ENCODE data around the gene RLF. TPM values are rescaled to one million over a fixed set of nuclear protein-coding genes. Genes with fewer than 3 reads are reported as not detected.
"Not testable (repeated sequence)": the region's sequence is repeated elsewhere in the genome, so short reads cannot be mapped to it uniquely, and the experiment has no call there.

The RLF gene
- polyA plus RNA-seq, 4 donors = 3.2 to 19.0 (median 4.1) TPM

DNA sequence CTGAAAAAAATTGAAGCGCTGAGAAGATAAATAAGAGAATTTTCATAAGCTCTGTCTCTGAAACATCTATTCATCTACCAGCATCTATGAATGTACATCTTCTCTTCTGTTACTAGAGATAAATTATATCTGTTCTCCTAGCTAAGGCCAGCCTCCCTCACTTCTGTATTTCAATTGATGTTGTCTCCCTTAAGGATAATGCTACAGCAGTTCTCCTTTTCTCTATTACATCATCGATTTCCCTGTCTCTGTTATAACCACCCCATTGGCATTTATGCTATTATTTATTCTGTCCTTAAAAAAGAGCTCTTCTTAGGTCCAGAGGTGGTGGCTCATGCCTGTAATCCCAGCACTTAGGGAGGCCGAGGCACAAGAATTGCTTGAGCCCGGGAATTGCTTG is 43.7 kb downstream of the RLF start:
- FAIRE-seq (no peak), DNase-seq (no peak)
- Histone ChIP-seq H3K27ac (ENCODE audit: low read depth in 1 of 3, low read length in 2 of 3) (no peak overlapping the region), H3K27me3 (ENCODE audit: control insufficient read depth in 3 of 3, insufficient read depth in 3 of 3, low read length in 3 of 3) (no peaks in the 10 kb centered on the region), H3K36me3 (ENCODE audit: control insufficient read depth in 3 of 3, insufficient read depth in 2 of 3, low read depth in 1 of 3, low read length in 3 of 3) (peaks cover 2 to 25% (median 5%) of the 10 kb centered on the region in 3 donors), H3K4me3 (ENCODE audit: low read depth in 1 of 3, low read length in 3 of 3) (no peak overlapping the region), H3K4me1 (ENCODE audit: control insufficient read depth in 3 of 3, insufficient read depth in 2 of 3, low read depth in 1 of 3, low read length in 2 of 3) (no peaks in the 10 kb centered on the region), H3K9me3 (ENCODE audit: control insufficient read depth in 2 of 2, insufficient read depth in 1 of 2, low read depth in 1 of 2, low read length in 1 of 2) (no peaks in the 10 kb centered on the region)
- WGBS, 3 donors = 95 to 97% (median 96%) methylated on average over 4 of the region's 4 CpGs

GRCh38 chr1:40210511-40211204 is 49.5 kb downstream of the RLF start:
- Histone ChIP-seq H3K4me1 (ENCODE audit: control insufficient read depth in 3 of 3, insufficient read depth in 2 of 3, low read depth in 1 of 3, low read length in 2 of 3) (no peaks in the 10 kb centered on the region), H3K4me3 (ENCODE audit: low read depth in 1 of 3, low read length in 3 of 3) (peak overlapping the region in 1 of 3 donors; percentile 3), H3K9me3 (ENCODE audit: control insufficient read depth in 2 of 2, insufficient read depth in 1 of 2, low read depth in 1 of 2, low read length in 1 of 2) (no peaks in the 10 kb centered on the region), H3K27me3 (ENCODE audit: control insufficient read depth in 3 of 3, insufficient read depth in 3 of 3, low read length in 3 of 3) (no peaks in the 10 kb centered on the region), H3K36me3 (ENCODE audit: control insufficient read depth in 3 of 3, insufficient read depth in 2 of 3, low read depth in 1 of 3, low read length in 3 of 3) (peaks cover 6 to 18% (median 11%) of the 10 kb centered on the region in 3 donors), H3K27ac (ENCODE audit: low read depth in 1 of 3, low read length in 2 of 3) (no peak overlapping the region)
- no peak for DNase-seq
- 91 to 100% (median 98%) methylated on average over 3 of the region's 3 CpGs for WGBS, 3 donors
- FAIRE-seq = no peak

DNA sequence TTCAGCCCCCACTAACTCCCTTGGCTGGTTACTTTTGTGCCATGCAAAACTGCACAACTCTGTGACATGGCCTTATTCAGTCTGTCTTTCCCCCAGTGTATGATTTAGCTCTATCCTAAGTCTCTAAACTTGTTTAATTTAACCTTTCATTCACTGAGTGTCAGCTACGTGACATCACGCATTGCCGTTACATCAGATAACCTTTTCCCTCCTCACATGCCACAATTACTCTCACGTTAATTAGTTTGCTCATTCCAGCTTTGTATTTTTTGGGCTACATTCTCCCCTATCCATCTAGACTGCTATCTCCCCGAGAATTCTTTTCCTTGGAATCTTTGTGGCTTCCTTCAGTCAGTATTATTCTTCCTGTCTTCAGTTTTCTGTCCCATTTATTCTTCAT is 57.1 kb downstream of the RLF start:
- Histone ChIP-seq H3K9me3 (ENCODE audit: control insufficient read depth in 2 of 2, insufficient read depth in 1 of 2, low read depth in 1 of 2, low read length in 1 of 2) (no peaks in the 10 kb centered on the region), H3K36me3 (ENCODE audit: control insufficient read depth in 3 of 3, insufficient read depth in 2 of 3, low read depth in 1 of 3, low read length in 3 of 3) (peaks cover 0 to 16% (median 3%) of the 10 kb centered on the region in 3 donors), H3K27me3 (ENCODE audit: control insufficient read depth in 3 of 3, insufficient read depth in 3 of 3, low read length in 3 of 3) (no peaks in the 10 kb centered on the region), H3K4me3 (ENCODE audit: low read depth in 1 of 3, low read length in 3 of 3) (no peak overlapping the region), H3K27ac (ENCODE audit: low read depth in 1 of 3, low read length in 2 of 3) (no peak overlapping the region), H3K4me1 (ENCODE audit: control insufficient read depth in 3 of 3, insufficient read depth in 2 of 3, low read depth in 1 of 3, low read length in 2 of 3) (no peaks in the 10 kb centered on the region)
- no peak for FAIRE-seq
- 96 to 99% (median 96%) methylated on average over 5 of the region's 5 CpGs for WGBS, 3 donors
- DNase-seq = no peak

- H3K27ac ChIP-seq (ENCODE audit: low read depth in 1 of 3, low read length in 2 of 3); H3K4me3 ChIP-seq (ENCODE audit: low read depth in 1 of 3, low read length in 3 of 3); H3K27me3 ChIP-seq (ENCODE audit: control insufficient read depth in 3 of 3, insufficient read depth in 3 of 3, low read length in 3 of 3); H3K9me3 ChIP-seq (ENCODE audit: control insufficient read depth in 2 of 2, insufficient read depth in 1 of 2, low read depth in 1 of 2, low read length in 1 of 2); H3K4me1 ChIP-seq (ENCODE audit: control insufficient read depth in 3 of 3, insufficient read depth in 2 of 3, low read depth in 1 of 3, low read length in 2 of 3); FAIRE-seq; DNase-seq: not testable (repeated sequence)
- peaks cover 0 to 15% (median 0%) of the 10 kb centered on the region in 3 donors for H3K36me3 ChIP-seq (ENCODE audit: control insufficient read depth in 3 of 3, insufficient read depth in 2 of 3, low read depth in 1 of 3, low read length in 3 of 3)
- 96 to 97% (median 97%) methylated on average over 18 of the region's 18 CpGs for WGBS, 3 donors
These were observed 60.3 kb downstream of the RLF start for GRCh38 chr1:40221471-40221905.

- Histone ChIP-seq H3K36me3 (ENCODE audit: control insufficient read depth in 3 of 3, insufficient read depth in 2 of 3, low read depth in 1 of 3, low read length in 3 of 3) (peaks cover 0 to 13% (median 0%) of the 10 kb centered on the region in 3 donors), H3K9me3 (ENCODE audit: control insufficient read depth in 2 of 2, insufficient read depth in 1 of 2, low read depth in 1 of 2, low read length in 1 of 2) (no peaks in the 10 kb centered on the region), H3K4me1 (ENCODE audit: control insufficient read depth in 3 of 3, insufficient read depth in 2 of 3, low read depth in 1 of 3, low read length in 2 of 3) (peaks cover 0 to 5% (median 0%) of the 10 kb centered on the region in 3 donors), H3K4me3 (ENCODE audit: low read depth in 1 of 3, low read length in 3 of 3) (no peak overlapping the region), H3K27me3 (ENCODE audit: control insufficient read depth in 3 of 3, insufficient read depth in 3 of 3, low read length in 3 of 3) (no peaks in the 10 kb centered on the region), H3K27ac (ENCODE audit: low read depth in 1 of 3, low read length in 2 of 3) (no peak overlapping the region)
- DNase-seq (no peak), FAIRE-seq (no peak)
- 71 to 72% (median 71%) methylated on average over 3 of the region's 3 CpGs for WGBS, 3 donors
These were observed 61.0 kb downstream of the RLF start for GRCh38 chr1:40221977-40222772.

GRCh38 chr1:40224040-40224439 is 62.9 kb downstream of the RLF start:
- Histone ChIP-seq H3K4me1 (ENCODE audit: control insufficient read depth in 3 of 3, insufficient read depth in 2 of 3, low read depth in 1 of 3, low read length in 2 of 3) (peaks cover 0 to 5% (median 0%) of the 10 kb centered on the region in 3 donors), H3K36me3 (ENCODE audit: control insufficient read depth in 3 of 3, insufficient read depth in 2 of 3, low read depth in 1 of 3, low read length in 3 of 3) (peaks cover 0 to 23% (median 0%) of the 10 kb centered on the region in 3 donors), H3K4me3 (ENCODE audit: low read depth in 1 of 3, low read length in 3 of 3) (no peak overlapping the region), H3K27ac (ENCODE audit: low read depth in 1 of 3, low read length in 2 of 3) (no peak overlapping the region), H3K27me3 (ENCODE audit: control insufficient read depth in 3 of 3, insufficient read depth in 3 of 3, low read length in 3 of 3) (no peaks in the 10 kb centered on the region), H3K9me3 (ENCODE audit: control insufficient read depth in 2 of 2, insufficient read depth in 1 of 2, low read depth in 1 of 2, low read length in 1 of 2) (no peaks in the 10 kb centered on the region)
- FAIRE-seq = no peak
- 73 to 83% (median 74%) methylated on average over 6 of the region's 6 CpGs for WGBS, 3 donors
- no peak for DNase-seq

- no peak overlapping the region for H3K4me3 ChIP-seq (ENCODE audit: low read depth in 1 of 3, low read length in 3 of 3)
- H3K9me3 ChIP-seq (ENCODE audit: control insufficient read depth in 2 of 2, insufficient read depth in 1 of 2, low read depth in 1 of 2, low read length in 1 of 2) = no peaks in the 10 kb centered on the region
- peak overlapping the region in 1 of 3 donors; percentile 29 for H3K27ac ChIP-seq (ENCODE audit: low read depth in 1 of 3, low read length in 2 of 3)
- H3K36me3 ChIP-seq (ENCODE audit: control insufficient read depth in 3 of 3, insufficient read depth in 2 of 3, low read depth in 1 of 3, low read length in 3 of 3) = peaks cover 0 to 28% (median 0%) of the 10 kb centered on the region in 3 donors
- DNase-seq (peak; percentile 74 to 78), FAIRE-seq (no peak)
- peaks cover 0 to 5% (median 0%) of the 10 kb centered on the region in 3 donors for H3K4me1 ChIP-seq (ENCODE audit: control insufficient read depth in 3 of 3, insufficient read depth in 2 of 3, low read depth in 1 of 3, low read length in 2 of 3)
- WGBS, 3 donors = 32 to 60% (median 55%) methylated on average over 3 of the region's 3 CpGs
- H3K27me3 ChIP-seq (ENCODE audit: control insufficient read depth in 3 of 3, insufficient read depth in 3 of 3, low read length in 3 of 3) = no peaks in the 10 kb centered on the region
These were observed 65.0 kb downstream of the RLF start for GRCh38 chr1:40226192-40226591.

DNA sequence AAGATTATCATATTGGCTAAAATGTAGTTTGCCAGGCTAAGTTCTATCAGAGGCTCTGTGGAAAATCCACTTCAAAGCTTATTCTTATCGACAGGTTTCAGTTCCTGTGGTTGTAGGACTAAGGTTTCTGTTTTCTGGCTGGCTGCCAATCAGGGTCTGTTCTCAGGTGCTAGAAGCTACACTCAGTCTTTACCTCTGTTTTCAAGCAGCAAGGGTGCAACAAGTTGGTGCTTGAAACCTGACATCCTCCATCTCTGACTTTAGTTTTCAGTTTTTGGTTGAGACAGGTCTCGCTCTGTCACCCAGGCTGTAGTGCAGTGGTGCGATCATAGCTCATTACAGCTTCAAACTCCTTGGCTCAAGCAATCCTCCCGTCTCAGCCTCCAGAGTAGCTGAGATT is 71.3 kb downstream of the RLF start:
- no peaks in the 10 kb centered on the region for H3K9me3 ChIP-seq (ENCODE audit: control insufficient read depth in 2 of 2, insufficient read depth in 1 of 2, low read depth in 1 of 2, low read length in 1 of 2)
- 76 to 85% (median 82%) methylated on average over 4 of the region's 4 CpGs for WGBS, 3 donors
- no peak for DNase-seq
- FAIRE-seq = no peak
- H3K27me3 ChIP-seq (ENCODE audit: control insufficient read depth in 3 of 3, insufficient read depth in 3 of 3, low read length in 3 of 3) = no peaks in the 10 kb centered on the region
- H3K4me1 ChIP-seq (ENCODE audit: control insufficient read depth in 3 of 3, insufficient read depth in 2 of 3, low read depth in 1 of 3, low read length in 2 of 3) = no peaks in the 10 kb centered on the region
- H3K36me3 ChIP-seq (ENCODE audit: control insufficient read depth in 3 of 3, insufficient read depth in 2 of 3, low read depth in 1 of 3, low read length in 3 of 3) = peaks cover under 1 to 37% (median 14%) of the 10 kb centered on the region in 3 donors
- no peak overlapping the region for H3K4me3 ChIP-seq (ENCODE audit: low read depth in 1 of 3, low read length in 3 of 3)
- no peak overlapping the region for H3K27ac ChIP-seq (ENCODE audit: low read depth in 1 of 3, low read length in 2 of 3)
